ENCODE results near the gene BRD7.
"Not testable (repeated sequence)": the region's sequence is repeated elsewhere in the genome, so short reads cannot be mapped to it uniquely, and the experiment has no call there.

- not testable (repeated sequence) for TF ChIP-seq REST (IDR thresholded peaks at IDR 0.05; ENCODE audit: insufficient read depth in 1 of 2, low read depth in 2 of 2, low read length in 1 of 2); CTCF (IDR thresholded peaks at IDR 0.05); TCF7L2 (IDR thresholded peaks at IDR 0.05; ENCODE audit: low read depth, low read length); POLR2AphosphoS5 (IDR thresholded peaks at IDR 0.05; ENCODE audit: low read depth, low read length)
Observed at GRCh38 chr16:50343566-50343965, 25.2 kb downstream of the BRD7 start.
